IMR-90 (cell line): ENCODE results near the gene FUCA2.

Experiments
- BHLHE40 ChIP-seq: fragments of 150-350 bp; IDR thresholded peaks from 2 replicates; pipeline ENCODE4 v1.6.1; 2016; ENCODE audit warnings: mild to moderate bottlenecking, low read depth, low read length
- CEBPB ChIP-seq: IDR thresholded peaks from 2 replicates; pipeline ENCODE4 v1.6.1; 2012; ENCODE audit warnings: low read depth, low read length, improper control_type of control experiment
- CHD1 ChIP-seq: IDR thresholded peaks from 2 replicates; pipeline ENCODE4 v1.6.1; 2012; ENCODE audit warnings: low read depth, low read length, improper control_type of control experiment
- ELK1 ChIP-seq: fragments of 150-350 bp; IDR thresholded peaks from 2 replicates; pipeline ENCODE4 v1.6.1; 2016; ENCODE audit warnings: low read depth, mild to moderate bottlenecking, low read length, moderate library complexity, borderline replicate concordance
- FOS ChIP-seq: fragments of 150-350 bp; IDR thresholded peaks from 2 replicates; pipeline ENCODE4 v1.6.1; 2016; ENCODE audit warnings: low read depth, low read length
- MAFK ChIP-seq: IDR thresholded peaks from 2 replicates; pipeline ENCODE4 v1.6.1; 2012; ENCODE audit warnings: low read depth, low read length, improper control_type of control experiment
- MXI1 ChIP-seq: IDR thresholded peaks from 2 replicates; pipeline ENCODE4 v1.6.1; 2012; ENCODE audit warnings: low read depth, mild to moderate bottlenecking, low read length, moderate library complexity, borderline replicate concordance
- POLR2A ChIP-seq: IDR thresholded peaks from 2 replicates; pipeline ENCODE4 v1.6.1; 2012; ENCODE audit warnings: mild to moderate bottlenecking, low read depth, low read length
- RAD21 ChIP-seq: IDR thresholded peaks from 2 replicates; pipeline ENCODE4 v1.6.1; 2012; ENCODE audit warnings: low read length, improper control_type of control experiment
- RCOR1 ChIP-seq: IDR thresholded peaks from 2 replicates; pipeline ENCODE4 v1.6.1; 2012; ENCODE audit warnings: mild to moderate bottlenecking, low read length, improper control_type of control experiment; ENCODE audit not compliant: insufficient replicate concordance
- RFX5 ChIP-seq: IDR thresholded peaks from 2 replicates; pipeline ENCODE4 v1.8.0; 2012; ENCODE audit warnings: low read depth, mild to moderate bottlenecking, low read length, moderate library complexity
- SMC3 ChIP-seq: fragments of 150-350 bp; IDR thresholded peaks from 2 replicates; pipeline ENCODE4 v1.6.1; 2016; ENCODE audit warnings: low read depth, mild to moderate bottlenecking, antibody characterized with exemption, low read length, moderate library complexity
- USF2 ChIP-seq: fragments of 150-350 bp; IDR thresholded peaks from 2 replicates; pipeline ENCODE4 v1.6.1; 2017; ENCODE audit warnings: mild to moderate bottlenecking, antibody characterized with exemption, low read length, low read depth
- TF ChIP-seq, protein P1 (sequence below): conservative IDR thresholded peaks from 2 replicates; pipeline ENCODE4 v1.5.1; 2012; ENCODE audit warnings: mild to moderate bottlenecking, low read depth, low read length, improper control_type of control experiment

GRCh38 chr6:143516690-143517446 is 5.3 kb upstream of the FUCA2 start:
- TF ChIP-seq POLR2A (no peak), RAD21 (no peak), RFX5 (no peak), USF2 (no peak), SMC3 (no peak), BHLHE40 (no peak), MAFK (no peak), MXI1 (no peak), CHD1 (no peak), FOS (no peak), RCOR1 (no peak), ELK1 (no peak), CEBPB (no peak)
- TF ChIP-seq, protein P1, sequence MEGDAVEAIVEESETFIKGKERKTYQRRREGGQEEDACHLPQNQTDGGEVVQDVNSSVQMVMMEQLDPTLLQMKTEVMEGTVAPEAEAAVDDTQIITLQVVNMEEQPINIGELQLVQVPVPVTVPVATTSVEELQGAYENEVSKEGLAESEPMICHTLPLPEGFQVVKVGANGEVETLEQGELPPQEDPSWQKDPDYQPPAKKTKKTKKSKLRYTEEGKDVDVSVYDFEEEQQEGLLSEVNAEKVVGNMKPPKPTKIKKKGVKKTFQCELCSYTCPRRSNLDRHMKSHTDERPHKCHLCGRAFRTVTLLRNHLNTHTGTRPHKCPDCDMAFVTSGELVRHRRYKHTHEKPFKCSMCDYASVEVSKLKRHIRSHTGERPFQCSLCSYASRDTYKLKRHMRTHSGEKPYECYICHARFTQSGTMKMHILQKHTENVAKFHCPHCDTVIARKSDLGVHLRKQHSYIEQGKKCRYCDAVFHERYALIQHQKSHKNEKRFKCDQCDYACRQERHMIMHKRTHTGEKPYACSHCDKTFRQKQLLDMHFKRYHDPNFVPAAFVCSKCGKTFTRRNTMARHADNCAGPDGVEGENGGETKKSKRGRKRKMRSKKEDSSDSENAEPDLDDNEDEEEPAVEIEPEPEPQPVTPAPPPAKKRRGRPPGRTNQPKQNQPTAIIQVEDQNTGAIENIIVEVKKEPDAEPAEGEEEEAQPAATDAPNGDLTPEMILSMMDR: no peak
